ENCODE results near the gene CD300A. TPM values are rescaled to one million over a fixed set of nuclear protein-coding genes. Genes with fewer than 3 reads are reported as not detected.

The CD300A gene
- total RNA-seq, 1 experiment from 2014 or later: 0.71 TPM

GRCh38 chr17:74430706-74431567 is 35.5 kb upstream of the CD300A start:
- Histone ChIP-seq H3K36me3 (ENCODE audit: control insufficient read depth in 1 of 2, insufficient read depth in 2 of 2, low read length in 2 of 2) (no peaks in the 10 kb centered on the region), H3K27me3 (ENCODE audit: insufficient read depth, low read length) (no peaks in the 10 kb centered on the region), H2AFZ (ENCODE audit: low read depth, low read length, poor library complexity, severe bottlenecking) (peak overlapping the region; percentile 25), H3K4me2 (ENCODE audit: low read length) (peak overlapping the region; percentile 86), H3K27ac (ENCODE audit: low read depth, low read length) (peak overlapping the region; percentile 89), H3K9me3 (ENCODE audit: control insufficient read depth in 1 of 2, insufficient read depth in 1 of 2, low read depth in 1 of 2, low read length in 2 of 2) (no peaks in the 10 kb centered on the region), H3K9me2 (ENCODE audit: insufficient read depth) (no peaks in the 10 kb centered on the region), H3K79me2 (ENCODE audit: insufficient read depth, low read length) (peaks cover 3% of the 10 kb centered on the region; the same call in 1 of the 2 replicates), H4K20me1 (ENCODE audit: insufficient read depth) (no peaks in the 10 kb centered on the region), H3K9ac (ENCODE audit: low read length) (peak overlapping the region; percentile 66), H3K4me1 (ENCODE audit: control insufficient read depth in 1 of 2, insufficient read depth in 2 of 2, low read length in 2 of 2) (peaks cover 40 to 65% of the 10 kb centered on the region in 2 experiments), H3K4me3 (replicated peaks in 1 of 2; ENCODE audit: low read depth in 1 of 2, low read length in 2 of 2) (peak overlapping the region; percentile 64 to 70)
- peak; percentile 53 for ATAC-seq
- RAD21 ChIA-PET (ENCODE audit: low non-redundant PET in 1 of 2, low total read pairs in 2 of 2, uncharacterized antibody in 2 of 2, unreplicated experiment in 2 of 2): interaction anchor here (0.6 to 1.2 kb wide), 2 partner anchors 14 to 418 kb away, joined by 3 to 6 read pairs; no protein-coding TSS in a partner anchor
- no TSS peak for BruUV-seq (replicated peaks)
- TF ChIP-seq CEBPB (IDR thresholded peaks at IDR 0.05; ENCODE audit: low read depth) (no peak), SP1 (IDR thresholded peaks at IDR 0.05; ENCODE audit: low read depth) (no peak), MAX (IDR thresholded peaks at IDR 0.05) (peak; percentile 15; the same call in 1 of the 2 replicates), SIN3A (IDR thresholded peaks at IDR 0.05; ENCODE audit: low read depth) (no peak; the same call in 1 of the 2 replicates), ZFX (IDR thresholded peaks at IDR 0.05) (peak; percentile 91), POLR2A (IDR thresholded peaks at IDR 0.05; ENCODE audit: borderline replicate concordance, extremely low read depth, insufficient read depth, insufficient read length) (no peak), YY1 (IDR thresholded peaks at IDR 0.05; ENCODE audit: extremely low read depth, insufficient replicate concordance, low read depth, low read length) (no peak), POLR2AphosphoS5 (IDR thresholded peaks at IDR 0.05; ENCODE audit: low read depth, low read length) (peak; percentile 58)
- CTCF ChIA-PET: interaction anchor here (0.8 to 1.2 kb wide), 4 partner anchors 10 to 63 kb away, joined by 3 to 4 read pairs (median 4); partner anchors contain the start of gene GPR142
- POLR2A ChIA-PET: interaction anchor here (0.6 to 2.1 kb wide), 5 partner anchors 13 to 1793 kb away, joined by 3 to 10 read pairs (median 5); no protein-coding TSS in a partner anchor
- DNase-seq (ENCODE audit: low read depth, low spot score): peak; percentile 40
- intact Hi-C loops (cut with micrococcal nuclease): loop anchor here (2.0 kb wide), 1 partner anchor 14 kb away; no protein-coding TSS in a partner anchor
